Nephron (organoid): ENCODE measurements around the gene EFNA5.

Experiments
- H3K27ac Mint-ChIP-seq, 3 experiments: 2 replicates each; pipeline ENCODE4 v1.8.0; 2020; ENCODE audit warnings: mixed read lengths in 3 of 3, mild to moderate bottlenecking in 2 of 3, moderate library complexity in 1 of 3
- H3K27me3 Mint-ChIP-seq: 2 replicates; pipeline ENCODE4 v1.8.0; 2021; ENCODE audit warnings: low read depth, mild to moderate bottlenecking, moderate library complexity, mixed read lengths
- H3K36me3 Mint-ChIP-seq: 2 replicates; pipeline ENCODE4 v1.8.0; 2020; ENCODE audit warnings: low read depth, mixed read lengths
- H3K4me1 Mint-ChIP-seq: 2 replicates; pipeline ENCODE4 v1.8.0; 2020; ENCODE audit warnings: mixed read lengths
- H3K4me3 Mint-ChIP-seq, 3 experiments: 2 replicates each; pipeline ENCODE4 v1.8.0; 2020; ENCODE audit warnings: mild to moderate bottlenecking in 3 of 3, mixed read lengths in 3 of 3, moderate library complexity in 2 of 3
- H3K9me3 Mint-ChIP-seq: 2 replicates; pipeline ENCODE4 v1.8.0; 2020; ENCODE audit warnings: mixed read lengths
- CTCF ChIP-seq, 3 experiments: fragments of 200-600 bp; sonication (generic); IDR thresholded peaks; one replicate each; pipeline ENCODE4 v1.5.0; 2021; ENCODE audit warnings: antibody characterized with exemption in 3 of 3; ENCODE audit not compliant: unreplicated experiment in 3 of 3

EFNA5 gene

GRCh38 chr5:107461770-107462169 is 209.0 kb downstream of the EFNA5 start:
- Mint-ChIP-seq H3K36me3 (no peaks in the 10 kb centered on the region), H3K27ac (peak overlapping the region; percentile 31 to 91 (median 57)), H3K27me3 (no peaks in the 10 kb centered on the region)

GRCh38 chr5:107460789-107461188 is 209.9 kb downstream of the EFNA5 start:
- H3K4me3 Mint-ChIP-seq = no peak overlapping the region
- no peaks in the 10 kb centered on the region for H3K36me3 Mint-ChIP-seq
- peaks cover 35% of the 10 kb centered on the region for H3K4me1 Mint-ChIP-seq
- no peaks in the 10 kb centered on the region for H3K9me3 Mint-ChIP-seq
- no peaks in the 10 kb centered on the region for H3K27me3 Mint-ChIP-seq
- peak overlapping the region; percentile 24 to 91 (median 49) for H3K27ac Mint-ChIP-seq
- TF ChIP-seq CTCF (IDR thresholded peaks at IDR 0.05; ENCODE audit: unreplicated experiment in 3 of 3) = no peak

More at GRCh38 chr5:107461770-107462169, 209.0 kb downstream of the EFNA5 start:
- Mint-ChIP-seq H3K4me3 (no peak overlapping the region), H3K4me1 (peaks cover 34% of the 10 kb centered on the region), H3K9me3 (no peaks in the 10 kb centered on the region)
- TF ChIP-seq CTCF (IDR thresholded peaks at IDR 0.05; ENCODE audit: unreplicated experiment in 3 of 3) = no peak

GRCh38 chr5:107459605-107460004 is 211.1 kb downstream of the EFNA5 start:
- H3K9me3 Mint-ChIP-seq = no peaks in the 10 kb centered on the region
- peaks cover 40% of the 10 kb centered on the region for H3K4me1 Mint-ChIP-seq
- peak overlapping the region; percentile 4 to 57 (median 49) for H3K27ac Mint-ChIP-seq
- no peak overlapping the region for H3K4me3 Mint-ChIP-seq
- H3K36me3 Mint-ChIP-seq = no peaks in the 10 kb centered on the region
- H3K27me3 Mint-ChIP-seq = no peaks in the 10 kb centered on the region
- no peak for TF ChIP-seq CTCF (IDR thresholded peaks at IDR 0.05; ENCODE audit: unreplicated experiment in 3 of 3)

GRCh38 chr5:107458322-107458721 is 212.4 kb downstream of the EFNA5 start:
- TF ChIP-seq CTCF (IDR thresholded peaks at IDR 0.05; ENCODE audit: unreplicated experiment in 3 of 3) = no peak
- no peaks in the 10 kb centered on the region for H3K36me3 Mint-ChIP-seq
- H3K27ac Mint-ChIP-seq = no peak overlapping the region
- H3K27me3 Mint-ChIP-seq = no peaks in the 10 kb centered on the region
- peaks cover 36% of the 10 kb centered on the region for H3K4me1 Mint-ChIP-seq
- H3K9me3 Mint-ChIP-seq = no peaks in the 10 kb centered on the region
- H3K4me3 Mint-ChIP-seq = no peak overlapping the region

GRCh38 chr5:107457881-107458280 is 212.9 kb downstream of the EFNA5 start:
- no peak overlapping the region for H3K27ac Mint-ChIP-seq
- H3K9me3 Mint-ChIP-seq = no peaks in the 10 kb centered on the region
- peaks cover 36% of the 10 kb centered on the region for H3K4me1 Mint-ChIP-seq
- TF ChIP-seq CTCF (IDR thresholded peaks at IDR 0.05; ENCODE audit: unreplicated experiment in 3 of 3) = no peak
- H3K4me3 Mint-ChIP-seq = no peak overlapping the region
- no peaks in the 10 kb centered on the region for H3K27me3 Mint-ChIP-seq
- H3K36me3 Mint-ChIP-seq = no peaks in the 10 kb centered on the region

- H3K9me3 Mint-ChIP-seq = no peaks in the 10 kb centered on the region
- no peak for TF ChIP-seq CTCF (IDR thresholded peaks at IDR 0.05; ENCODE audit: unreplicated experiment in 3 of 3)
- no peak overlapping the region for H3K4me3 Mint-ChIP-seq
- H3K27ac Mint-ChIP-seq = peak overlapping the region; percentile 31 to 84 (median 62)
- no peaks in the 10 kb centered on the region for H3K36me3 Mint-ChIP-seq
- peaks cover 36% of the 10 kb centered on the region for H3K4me1 Mint-ChIP-seq
- H3K27me3 Mint-ChIP-seq = no peaks in the 10 kb centered on the region
Measured at GRCh38 chr5:107457138-107457537, 213.6 kb downstream of the EFNA5 start.
